Activated naive CD8-positive, alpha-beta T cell treated with anti-CD3 and anti-CD28 coated beads, Interleukin-2, amount 10 ng/mL, durations not matched to agents 7 days and 5 days (primary cell): ENCODE measurements around the gene ZCCHC7. TPM values are rescaled to one million over a fixed set of nuclear protein-coding genes. Genes with fewer than 3 reads are reported as not detected.
A peak's percentile ranks its signal among the peaks of the same experiment; 100 is the strongest.
"Not testable (repeated sequence)": the region's sequence is repeated elsewhere in the genome, so short reads cannot be mapped to it uniquely, and the experiment has no call there.

ENCODE experiments used
- ATAC-seq: fragments of 150-1000 bp; cut with Tn5 transposase; one replicate; pipeline ENCODE4 v1.10.0; 2021; ENCODE audit warnings: low read depth, moderate library complexity
- POLR2A ChIA-PET: fragments of 350-600 bp; sonication (Branson Sonifier 250); formaldehyde crosslinking; loops from one replicate; lab custom pipeline; 2021; ENCODE audit warnings: antibody characterized with exemption; lab: Charles Lee
- DNase-seq: peaks from one replicate; pipeline ENCODE4 v3.0.0; 2021
- H3K27ac Mint-ChIP-seq: one replicate; pipeline ENCODE4 v1.8.0; 2022; ENCODE audit warnings: mild to moderate bottlenecking, mixed read lengths
- H3K27me3 Mint-ChIP-seq: one replicate; pipeline ENCODE4 v1.8.0; 2022; ENCODE audit warnings: mild to moderate bottlenecking, moderate library complexity, mixed read lengths
- H3K36me3 Mint-ChIP-seq: one replicate; pipeline ENCODE4 v1.8.0; 2021; ENCODE audit warnings: mild to moderate bottlenecking, mixed read lengths
- H3K4me1 Mint-ChIP-seq: one replicate; pipeline ENCODE4 v1.8.0; 2021; ENCODE audit warnings: mixed read lengths
- H3K4me3 Mint-ChIP-seq: one replicate; pipeline ENCODE4 v1.8.0; 2022; ENCODE audit warnings: mild to moderate bottlenecking, moderate library complexity, mixed read lengths
- H3K9me3 Mint-ChIP-seq: one replicate; pipeline ENCODE4 v1.8.0; 2021; ENCODE audit warnings: mixed read lengths
- total RNA-seq, 2 experiments: library from RNA; stranded (reverse); gene quantifications; one replicate each; pipeline ENCODE4 v1.2.3, GENCODE V29; 2021

Gene ZCCHC7
- 10 to 100 TPM; 32.8 to 33.5 TPM for total RNA-seq

DNA sequence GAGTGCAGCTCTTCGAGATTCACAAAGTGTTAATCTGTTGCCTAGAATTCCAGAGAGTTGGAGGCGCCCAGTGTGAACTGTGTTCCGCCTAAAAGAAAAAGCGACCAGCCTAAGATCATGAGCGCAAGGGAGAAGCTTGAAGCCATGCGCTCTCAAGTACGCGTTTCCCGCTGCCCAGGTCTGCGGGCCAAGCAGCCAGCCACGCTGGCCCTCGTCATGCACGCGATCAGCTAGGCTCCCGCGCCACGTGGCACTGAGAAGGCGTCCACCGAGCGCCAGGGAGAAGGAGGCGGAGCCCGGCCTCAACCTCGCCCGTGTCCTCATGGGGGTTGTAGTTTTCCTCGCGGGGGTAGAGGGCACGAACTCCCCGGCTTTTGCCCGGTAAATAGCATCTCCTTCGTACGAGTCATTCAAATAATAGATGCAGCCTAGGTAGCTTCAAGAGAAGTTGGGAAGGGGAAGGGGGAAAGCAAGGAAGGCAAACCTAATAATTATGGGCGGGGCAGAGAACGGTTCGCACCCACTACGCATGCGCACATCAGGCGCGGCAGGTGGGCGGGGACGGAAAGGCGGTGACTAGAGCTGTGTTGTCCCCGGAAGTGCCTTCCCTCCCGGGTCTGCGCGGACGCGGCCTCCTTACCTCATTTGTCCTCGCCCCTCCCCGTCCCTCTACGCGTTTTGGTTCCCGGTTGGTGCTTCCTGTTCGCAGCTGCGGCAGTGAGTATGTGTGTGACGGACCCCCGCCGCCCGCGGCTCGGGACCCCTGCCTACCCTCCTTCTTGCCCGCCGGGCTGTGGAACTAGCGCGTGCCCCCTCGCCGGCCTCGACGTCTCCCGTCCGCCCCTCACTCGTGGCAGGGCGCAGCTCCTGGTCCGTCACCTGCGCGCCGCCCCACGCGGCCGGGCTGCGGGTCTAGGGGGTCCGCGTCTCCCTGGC, at the start of gene ZCCHC7:
Gene ZCCHC7 (plus strand): TSS at position 668 of the 936 bp plus-strand sequence.
- no peaks in the 10 kb centered on the region for H3K9me3 Mint-ChIP-seq
- peaks cover 16% of the 10 kb centered on the region for H3K4me1 Mint-ChIP-seq
- H3K27me3 Mint-ChIP-seq = no peaks in the 10 kb centered on the region
- H3K4me3 Mint-ChIP-seq = peak within 1 kb of the TSS; percentile 95
- H3K27ac Mint-ChIP-seq = peak within 1 kb of the TSS; percentile 99
- POLR2A ChIA-PET = interaction anchor here (0.6 to 4.7 kb wide), 15 partner anchors 10 to 345 kb away, joined by 3 to 46 read pairs (median 5); partner anchors contain the start of gene ZBTB5
- H3K36me3 Mint-ChIP-seq = peaks cover 8% of the 10 kb centered on the region
- DNase-seq = peak; percentile 97
- peak; percentile 98 for ATAC-seq

DNA sequence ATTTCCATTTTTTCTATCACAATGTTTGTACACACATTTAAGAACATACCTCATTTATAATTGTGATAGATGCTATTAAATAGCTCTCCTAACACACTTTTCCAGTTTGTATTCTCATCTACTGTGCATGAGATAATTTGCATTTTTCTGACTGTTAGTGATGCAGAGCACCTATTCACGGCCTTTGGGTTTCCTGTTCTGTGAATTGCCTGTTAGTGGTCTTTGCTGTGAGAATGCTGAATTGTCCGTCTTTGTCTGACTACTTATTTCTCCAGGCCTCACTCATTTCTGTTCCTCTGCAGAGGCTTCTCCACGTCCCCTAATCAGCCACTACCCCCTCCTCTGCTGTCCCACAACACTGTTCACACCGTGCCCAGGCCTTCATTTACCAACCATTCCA, 45.6 kb upstream of the ZCCHC7 start:
- H3K36me3 Mint-ChIP-seq, H3K4me3 Mint-ChIP-seq, H3K27me3 Mint-ChIP-seq, ATAC-seq, H3K9me3 Mint-ChIP-seq, DNase-seq, POLR2A ChIA-PET: not testable (repeated sequence)
- peak overlapping the region; percentile 15 for H3K27ac Mint-ChIP-seq
- peaks cover 13% of the 10 kb centered on the region for H3K4me1 Mint-ChIP-seq

DNA sequence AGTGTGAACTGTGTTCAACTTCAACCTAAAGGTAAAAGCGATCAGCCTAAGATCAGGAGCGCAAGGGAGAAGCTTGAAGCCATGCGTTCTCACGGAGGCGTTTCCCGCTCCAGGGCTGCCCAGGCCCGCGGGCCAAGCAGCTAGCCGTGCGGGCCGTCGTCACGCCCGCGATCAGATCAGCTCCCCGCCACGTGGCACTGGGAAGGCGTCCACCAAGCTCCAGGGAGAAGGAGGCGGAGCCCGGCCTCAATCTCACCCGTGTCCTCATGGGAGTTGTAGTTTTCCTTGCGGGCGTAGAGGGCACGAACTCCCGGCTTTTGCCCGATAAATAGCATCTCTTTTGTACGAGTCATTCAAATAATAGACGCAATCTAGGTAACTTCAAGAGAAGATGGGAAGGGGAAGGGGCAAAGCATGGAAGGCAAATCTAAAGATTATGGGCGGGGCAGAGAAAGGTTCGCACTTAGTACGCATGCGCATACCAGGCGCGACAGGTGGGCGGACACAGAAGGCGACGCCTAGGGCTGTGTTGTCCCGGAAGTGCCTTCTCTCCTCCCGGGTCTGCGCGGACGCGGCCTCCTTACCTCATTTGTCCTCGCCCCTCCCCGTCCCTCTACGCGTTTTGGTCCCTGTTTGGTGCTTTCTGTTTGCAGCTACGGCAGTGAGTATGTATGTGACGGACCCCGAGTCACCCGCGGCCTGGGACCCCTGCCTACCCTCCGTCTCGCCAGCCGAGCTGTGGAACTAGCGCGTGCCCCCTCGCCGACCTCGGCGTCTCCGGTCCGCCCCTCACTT, 40.8 kb upstream of the ZCCHC7 start:
- H3K9me3 Mint-ChIP-seq = no peaks in the 10 kb centered on the region
- peak; percentile 84 for DNase-seq
- POLR2A ChIA-PET = interaction anchor here (0.5 to 5.6 kb wide), 6 partner anchors 40 to 225 kb away, joined by 3 to 46 read pairs (median 4); partner anchors contain the start of gene ZCCHC7

DNA sequence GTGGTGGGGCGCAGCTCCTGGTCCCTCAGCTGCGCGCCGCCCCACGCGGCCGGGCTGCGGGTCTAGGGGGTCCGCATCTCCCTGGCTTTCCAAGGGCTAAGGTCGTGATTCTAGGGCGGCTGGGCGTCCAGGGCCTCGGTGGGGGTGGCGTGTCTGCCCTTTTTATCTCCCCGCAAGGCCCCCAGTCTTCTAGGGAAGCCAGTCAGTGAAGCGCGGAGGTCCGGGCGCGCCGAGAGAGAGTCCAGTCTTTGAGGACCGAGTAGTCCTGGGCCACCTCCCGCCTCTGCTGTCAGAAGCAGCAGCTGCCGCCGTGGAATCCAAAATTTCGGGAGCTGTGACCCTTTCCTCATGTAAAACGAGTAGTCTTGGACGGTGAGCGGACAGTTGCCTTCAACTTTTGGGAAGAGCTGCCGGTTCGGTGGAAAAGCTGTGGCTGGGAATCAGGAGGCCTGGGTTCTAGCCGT, 40.2 kb upstream of the ZCCHC7 start:
- DNase-seq, H3K9me3 Mint-ChIP-seq, H3K27me3 Mint-ChIP-seq: not testable (repeated sequence)
- H3K4me1 Mint-ChIP-seq = peaks cover 28% of the 10 kb centered on the region
- peaks cover 19% of the 10 kb centered on the region for H3K36me3 Mint-ChIP-seq
- POLR2A ChIA-PET = interaction anchor here (1.4 to 5.6 kb wide), 3 partner anchors 39 to 225 kb away, joined by 4 to 46 read pairs (median 5); partner anchors contain the start of gene ZCCHC7
- peak overlapping the region; percentile 91 for H3K4me3 Mint-ChIP-seq
- peak; percentile 17 for ATAC-seq
- peak overlapping the region; percentile 95 for H3K27ac Mint-ChIP-seq

More for the DNA sequence above, 40.8 kb upstream of the ZCCHC7 start:
- Mint-ChIP-seq H3K36me3 (peaks cover 14% of the 10 kb centered on the region), H3K4me1 (peaks cover 29% of the 10 kb centered on the region), H3K27me3 (no peaks in the 10 kb centered on the region), H3K4me3 (peak overlapping the region; percentile 91), H3K27ac (peak overlapping the region; percentile 95)
- ATAC-seq = peak; percentile 97

DNA sequence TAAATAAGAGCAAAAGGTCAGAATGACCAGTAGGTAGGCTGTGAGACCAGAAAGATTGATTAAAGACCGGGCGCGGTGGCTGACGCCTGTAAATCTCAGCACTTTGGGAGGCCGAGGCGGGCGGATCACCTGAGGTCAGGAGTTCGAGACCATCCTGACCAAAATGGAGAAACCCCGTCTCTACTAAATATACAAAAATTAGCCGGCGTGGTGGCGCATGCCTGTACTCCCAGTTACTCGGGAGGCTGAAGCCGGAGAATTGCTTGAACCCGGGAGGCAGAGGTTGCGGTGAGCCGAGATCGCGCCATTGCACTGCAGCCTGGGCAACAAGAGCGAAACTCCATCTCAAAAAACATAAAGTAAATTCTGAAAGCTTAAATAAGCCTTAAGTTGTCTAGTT, 38.9 kb upstream of the ZCCHC7 start:
- H3K4me1 Mint-ChIP-seq = peaks cover 30% of the 10 kb centered on the region
- H3K36me3 Mint-ChIP-seq = peaks cover 29% of the 10 kb centered on the region
- H3K4me3 Mint-ChIP-seq = peak overlapping the region; percentile 91
- H3K27ac Mint-ChIP-seq, H3K9me3 Mint-ChIP-seq, H3K27me3 Mint-ChIP-seq, ATAC-seq, DNase-seq: not testable (repeated sequence)
- POLR2A ChIA-PET = interaction anchor here (5.6 kb wide), 1 partner anchor 38 kb away, joined by 46 read pairs; the partner anchor contains the start of gene ZCCHC7

DNA sequence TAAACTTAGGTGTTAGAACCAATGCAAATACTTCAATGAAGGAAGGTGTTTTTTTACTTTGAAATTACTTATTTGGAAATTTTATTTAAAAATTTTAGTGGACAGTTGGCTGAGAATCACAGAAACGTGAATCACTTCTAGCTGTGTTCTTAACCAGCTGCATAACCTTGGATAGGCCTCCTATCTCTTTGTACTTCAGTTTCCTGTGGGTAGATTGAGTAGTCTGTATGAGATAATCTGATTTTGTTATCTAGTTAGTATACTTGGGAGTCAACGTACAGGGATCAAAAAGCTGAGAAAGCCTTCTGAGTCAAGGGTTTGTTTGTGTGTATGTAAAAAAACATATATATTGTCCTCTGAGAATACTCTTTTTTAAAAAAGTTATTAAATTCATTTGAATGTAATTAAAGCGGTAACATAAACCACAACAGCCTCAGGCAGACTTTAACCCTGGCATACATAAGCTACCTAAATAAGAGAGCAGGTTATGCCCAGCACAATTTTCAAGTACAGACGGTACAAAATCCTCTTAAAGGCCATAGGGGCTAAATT, 38.1 kb upstream of the ZCCHC7 start:
- Mint-ChIP-seq H3K36me3 (peaks cover 37% of the 10 kb centered on the region), H3K27ac (no peak overlapping the region), H3K4me1 (peaks cover 30% of the 10 kb centered on the region), H3K4me3 (peak overlapping the region; percentile 13), H3K9me3 (no peaks in the 10 kb centered on the region), H3K27me3 (no peaks in the 10 kb centered on the region)
- POLR2A ChIA-PET = interaction anchor here (5.6 kb wide), 1 partner anchor 37 kb away, joined by 46 read pairs; the partner anchor contains the start of gene ZCCHC7
- ATAC-seq = no peak
- no peak for DNase-seq

DNA sequence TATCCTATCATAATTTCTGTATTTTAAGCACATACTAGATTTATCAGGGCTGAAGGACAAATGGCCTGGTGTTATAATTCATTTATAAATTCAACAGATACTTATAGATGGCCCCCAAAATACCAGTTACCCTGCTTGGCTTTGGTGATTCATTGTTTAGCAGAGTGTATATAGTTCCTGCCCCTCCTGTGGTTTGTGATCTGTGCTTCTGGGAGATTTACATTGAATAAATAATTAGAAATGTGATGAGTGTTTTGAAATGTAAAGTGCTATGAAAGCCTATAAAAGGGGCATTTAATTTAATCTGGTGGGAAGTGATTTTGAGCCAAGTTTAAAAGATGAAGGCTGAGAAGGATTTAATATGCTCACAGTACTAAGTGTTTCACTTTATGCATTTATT, 36.7 kb upstream of the ZCCHC7 start:
- Mint-ChIP-seq H3K27me3 (no peaks in the 10 kb centered on the region), H3K27ac (no peak overlapping the region), H3K9me3 (no peaks in the 10 kb centered on the region), H3K4me3 (no peak overlapping the region), H3K4me1 (peaks cover 30% of the 10 kb centered on the region), H3K36me3 (peaks cover 45% of the 10 kb centered on the region)
- DNase-seq (no peak), ATAC-seq (no peak)
- POLR2A ChIA-PET = interaction anchor here (5.6 kb wide), 1 partner anchor 36 kb away, joined by 46 read pairs; the partner anchor contains the start of gene ZCCHC7

DNA sequence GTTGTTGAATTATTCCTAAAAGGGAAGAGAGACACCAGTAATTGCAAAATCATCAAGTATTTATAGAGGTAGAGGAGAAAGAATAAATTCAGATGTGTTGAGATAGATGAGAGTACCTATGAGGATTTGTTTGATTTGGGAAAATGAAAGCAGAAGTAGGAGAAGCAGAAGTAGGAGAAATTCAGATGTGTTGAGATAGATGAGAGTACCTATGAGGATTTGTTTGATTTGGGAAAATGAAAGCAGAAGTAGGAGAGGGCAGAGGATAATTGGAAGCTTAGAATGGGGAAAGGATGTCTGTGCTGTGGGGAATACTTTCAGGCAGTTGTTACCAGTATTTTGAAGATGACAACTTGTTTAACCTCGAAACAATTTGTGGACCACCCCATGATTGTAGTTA, 35.1 kb upstream of the ZCCHC7 start:
- H3K27ac Mint-ChIP-seq = no peak overlapping the region
- H3K4me1 Mint-ChIP-seq = peaks cover 33% of the 10 kb centered on the region
- DNase-seq = no peak

DNA sequence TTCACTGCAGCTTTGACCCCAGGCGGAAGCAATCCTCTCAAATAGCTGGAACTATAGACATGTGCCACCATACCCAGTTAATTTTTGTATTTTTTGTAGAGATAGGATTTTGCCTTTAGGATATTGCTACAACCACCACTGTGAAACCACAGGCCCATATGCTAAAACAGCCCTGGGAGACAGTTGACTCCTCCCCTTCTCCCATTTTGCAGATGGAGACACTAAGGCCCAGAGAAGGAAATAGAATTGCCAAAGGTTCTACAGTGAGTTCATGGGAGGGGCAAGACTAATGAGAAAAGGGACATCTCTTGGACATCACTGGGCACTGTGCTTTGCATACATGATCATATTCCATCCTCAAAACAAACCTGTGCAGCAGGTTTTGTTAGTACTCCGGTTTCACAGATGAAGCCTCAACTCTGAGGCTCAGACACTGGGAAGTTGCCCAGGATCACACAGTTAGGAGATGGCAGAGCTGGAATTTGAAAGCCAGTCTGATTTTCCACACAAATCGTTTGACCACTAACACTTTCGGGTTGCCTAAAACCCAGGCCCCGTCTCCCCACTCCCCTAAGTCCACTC, 27.6 kb upstream of the ZCCHC7 start:
- ATAC-seq, DNase-seq, POLR2A ChIA-PET, H3K4me3 Mint-ChIP-seq, H3K27ac Mint-ChIP-seq, H3K4me1 Mint-ChIP-seq, H3K27me3 Mint-ChIP-seq, H3K9me3 Mint-ChIP-seq: not testable (repeated sequence)
- H3K36me3 Mint-ChIP-seq = peaks cover 15% of the 10 kb centered on the region

More for the DNA sequence above, 35.1 kb upstream of the ZCCHC7 start:
- no peaks in the 10 kb centered on the region for H3K27me3 Mint-ChIP-seq
- no peak for ATAC-seq
- H3K9me3 Mint-ChIP-seq = no peaks in the 10 kb centered on the region
- H3K36me3 Mint-ChIP-seq = peaks cover 49% of the 10 kb centered on the region
- H3K4me3 Mint-ChIP-seq = no peak overlapping the region
- POLR2A ChIA-PET = no interaction called here

DNA sequence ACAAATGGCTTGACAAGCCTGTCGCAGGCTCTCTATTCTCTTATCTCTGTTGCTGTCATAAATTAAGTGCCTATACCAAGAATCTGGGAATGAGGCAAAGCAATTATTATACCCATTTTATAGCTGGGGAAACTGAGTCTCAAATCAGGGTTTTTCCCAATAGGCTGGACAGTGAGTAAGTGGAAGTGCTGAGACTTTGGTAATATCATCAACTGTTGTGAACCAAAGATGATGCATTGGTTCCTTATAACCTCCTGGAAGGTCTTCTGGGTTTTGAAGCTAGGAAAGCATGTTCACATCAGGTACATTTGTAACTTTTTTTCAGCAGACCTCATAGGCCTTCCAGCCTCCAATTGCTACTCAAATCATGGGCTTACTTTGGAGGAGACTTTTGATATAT, 25.6 kb upstream of the ZCCHC7 start:
- Mint-ChIP-seq H3K4me1 (peaks cover 3% of the 10 kb centered on the region), H3K27me3 (no peaks in the 10 kb centered on the region), H3K4me3 (no peak overlapping the region), H3K27ac (no peak overlapping the region), H3K9me3 (no peaks in the 10 kb centered on the region), H3K36me3 (peaks cover 5% of the 10 kb centered on the region)
- POLR2A ChIA-PET = no interaction called here
- no peak for DNase-seq
- ATAC-seq = no peak

DNA sequence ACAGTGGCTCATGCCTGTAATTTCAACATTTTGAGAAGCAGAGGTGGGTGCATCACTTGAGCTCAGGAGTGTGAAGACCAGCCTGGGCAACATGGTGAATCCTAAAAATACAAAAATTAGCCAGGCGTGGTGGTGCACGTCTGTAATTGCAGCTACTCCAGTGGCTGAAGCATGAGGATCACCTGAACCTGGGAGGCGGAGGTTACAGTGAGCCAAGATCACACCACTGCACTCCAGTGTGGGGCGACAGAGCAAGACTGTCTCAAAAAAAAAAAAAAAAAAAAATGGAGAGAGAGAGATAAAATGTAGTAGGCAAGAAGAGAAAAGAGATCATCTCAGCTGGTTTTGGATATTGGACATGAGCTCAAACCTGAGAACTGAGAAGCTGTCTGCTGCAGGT, 23.7 kb upstream of the ZCCHC7 start:
- Mint-ChIP-seq H3K4me1 (no peaks in the 10 kb centered on the region), H3K4me3 (no peak overlapping the region), H3K9me3 (no peaks in the 10 kb centered on the region), H3K27ac (no peak overlapping the region), H3K36me3 (peaks cover 2% of the 10 kb centered on the region), H3K27me3 (no peaks in the 10 kb centered on the region)
- ATAC-seq (no peak), DNase-seq (no peak)
- POLR2A ChIA-PET = no interaction called here

DNA sequence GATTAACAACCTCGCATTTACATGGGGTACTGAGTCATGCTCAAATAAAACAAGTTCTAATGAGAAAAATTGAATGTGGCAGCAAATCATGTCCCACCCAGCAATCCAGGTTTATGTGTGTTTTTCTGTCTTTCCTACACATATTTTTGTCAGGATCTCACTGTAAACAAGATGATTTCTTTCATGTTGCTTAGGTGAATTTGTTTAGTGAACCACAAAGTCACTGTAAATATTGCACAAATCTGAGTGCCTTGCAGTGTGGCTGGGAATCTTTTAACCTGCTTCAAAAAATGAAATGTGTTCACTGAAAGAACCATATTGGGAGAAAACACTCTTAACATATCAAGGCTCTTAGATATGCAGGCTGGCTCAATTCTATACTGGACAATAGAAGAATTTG, 23.1 kb upstream of the ZCCHC7 start:
- Mint-ChIP-seq H3K4me1 (peaks cover 1% of the 10 kb centered on the region), H3K36me3 (peaks cover 2% of the 10 kb centered on the region), H3K9me3 (no peaks in the 10 kb centered on the region), H3K27me3 (peaks cover 4% of the 10 kb centered on the region), H3K4me3 (no peak overlapping the region), H3K27ac (no peak overlapping the region)
- POLR2A ChIA-PET = no interaction called here
- ATAC-seq (no peak), DNase-seq (no peak)
